ENCODE results near the gene TUBD1.
"Not testable (repeated sequence)": the region's sequence is repeated elsewhere in the genome, so short reads cannot be mapped to it uniquely, and the experiment has no call there.

Gene TUBD1

DNA sequence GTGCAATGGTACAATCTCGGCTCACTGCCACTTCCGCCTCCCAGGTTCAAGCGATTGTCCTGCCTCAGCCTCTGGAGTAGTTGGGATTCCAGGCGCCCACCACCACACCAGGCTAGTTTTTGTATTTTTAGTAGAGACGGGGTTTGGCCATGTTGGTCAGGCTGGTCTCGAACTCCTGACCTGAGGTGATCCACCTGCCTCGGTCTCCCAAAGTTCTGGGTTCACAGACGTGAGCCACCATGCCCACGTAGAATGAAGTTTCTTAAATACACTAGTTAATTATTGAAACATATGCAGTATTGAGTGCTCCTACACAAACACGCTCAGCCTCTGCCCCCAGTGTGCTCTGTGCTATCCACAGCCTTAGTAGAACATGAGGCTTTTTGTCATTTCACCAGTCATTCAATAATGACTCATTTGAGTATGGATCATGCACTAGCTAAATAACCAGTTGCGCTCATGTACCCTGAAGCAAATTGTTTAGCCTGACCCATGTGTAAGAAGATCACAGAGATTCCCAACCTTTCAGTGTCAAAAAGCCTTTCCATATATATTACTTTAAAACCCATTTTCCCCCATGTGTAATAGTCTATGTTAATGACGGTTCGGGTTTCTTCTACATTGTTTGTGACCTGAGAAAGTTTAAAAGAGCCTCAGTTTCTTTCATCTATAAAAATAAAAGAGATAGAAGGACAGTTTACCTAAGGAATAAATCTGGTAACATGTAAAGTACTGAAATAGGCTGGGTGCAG is 49.7 kb downstream of the TUBD1 start:
- peak; percentile 60 for DNase-seq

GRCh38 chr17:59841882-59842263 is 50.9 kb downstream of the TUBD1 start:
- not testable (repeated sequence) for DNase-seq

DNA sequence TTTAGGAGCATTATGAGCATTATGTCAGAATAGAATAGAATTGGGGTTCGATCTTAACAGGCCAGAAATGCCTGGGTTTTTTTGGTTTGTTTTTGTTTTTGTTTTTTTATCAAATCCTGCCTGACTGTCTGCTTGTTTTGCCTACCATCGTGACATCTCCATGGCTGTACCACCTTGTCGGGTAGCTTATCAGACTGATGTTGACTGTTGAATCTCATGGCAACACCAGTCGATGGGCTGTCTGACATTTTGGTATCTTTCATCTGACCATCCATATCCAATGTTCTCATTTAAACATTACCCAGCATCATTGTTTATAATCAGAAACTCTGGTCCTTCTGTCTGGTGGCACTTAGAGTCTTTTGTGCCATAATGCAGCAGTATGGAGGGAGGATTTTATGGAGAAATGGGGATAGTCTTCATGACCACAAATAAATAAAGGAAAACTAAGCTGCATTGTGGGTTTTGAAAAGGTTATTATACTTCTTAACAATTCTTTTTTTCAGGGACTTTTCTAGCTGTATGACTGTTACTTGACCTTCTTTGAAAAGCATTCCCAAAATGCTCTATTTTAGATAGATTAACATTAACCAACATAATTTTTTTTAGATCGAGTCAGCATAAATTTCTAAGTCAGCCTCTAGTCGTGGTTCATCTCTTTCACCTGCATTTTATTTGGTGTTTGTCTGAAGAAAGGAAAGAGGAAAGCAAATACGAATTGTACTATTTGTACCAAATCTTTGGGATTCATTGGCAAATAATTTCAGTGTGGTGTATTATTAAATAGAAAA is 51.5 kb downstream of the TUBD1 start:
- not testable (repeated sequence) for DNase-seq

DNA sequence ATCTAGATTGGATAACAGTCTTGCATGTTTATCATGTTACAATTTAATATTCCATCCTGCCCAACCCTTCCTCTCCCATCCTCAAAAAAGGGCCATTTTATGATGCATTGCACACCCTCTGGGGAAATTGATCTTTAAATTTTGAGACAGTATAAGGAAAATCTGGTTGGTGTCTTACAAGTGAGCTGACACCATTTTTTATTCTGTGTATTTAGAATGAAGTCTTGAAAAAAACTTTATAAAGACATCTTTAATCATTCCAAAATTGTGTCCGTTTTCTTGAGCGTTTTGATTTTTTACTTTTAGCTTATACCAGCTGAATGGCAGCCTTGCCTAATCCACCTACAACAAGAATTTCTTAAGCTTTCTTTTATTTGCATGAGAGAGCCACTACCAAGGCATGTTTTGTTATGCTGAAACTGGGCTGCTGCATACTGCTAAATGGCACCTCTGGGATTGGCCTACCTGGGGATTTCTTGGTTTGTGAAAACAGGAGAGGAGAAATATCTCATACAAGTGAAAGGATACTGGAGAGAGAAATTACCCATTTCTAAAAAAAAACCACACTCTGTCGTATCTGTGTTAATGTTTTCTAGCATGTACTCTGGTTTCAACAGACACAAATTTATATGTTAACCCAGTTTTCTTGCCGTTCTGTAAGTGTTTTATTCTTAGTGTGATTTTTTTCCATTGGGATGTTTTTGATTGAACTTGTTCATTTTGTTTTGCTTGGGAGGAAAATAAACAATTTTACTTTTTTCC is 52.2 kb downstream of the TUBD1 start:
- DNase-seq = no peak

DNA sequence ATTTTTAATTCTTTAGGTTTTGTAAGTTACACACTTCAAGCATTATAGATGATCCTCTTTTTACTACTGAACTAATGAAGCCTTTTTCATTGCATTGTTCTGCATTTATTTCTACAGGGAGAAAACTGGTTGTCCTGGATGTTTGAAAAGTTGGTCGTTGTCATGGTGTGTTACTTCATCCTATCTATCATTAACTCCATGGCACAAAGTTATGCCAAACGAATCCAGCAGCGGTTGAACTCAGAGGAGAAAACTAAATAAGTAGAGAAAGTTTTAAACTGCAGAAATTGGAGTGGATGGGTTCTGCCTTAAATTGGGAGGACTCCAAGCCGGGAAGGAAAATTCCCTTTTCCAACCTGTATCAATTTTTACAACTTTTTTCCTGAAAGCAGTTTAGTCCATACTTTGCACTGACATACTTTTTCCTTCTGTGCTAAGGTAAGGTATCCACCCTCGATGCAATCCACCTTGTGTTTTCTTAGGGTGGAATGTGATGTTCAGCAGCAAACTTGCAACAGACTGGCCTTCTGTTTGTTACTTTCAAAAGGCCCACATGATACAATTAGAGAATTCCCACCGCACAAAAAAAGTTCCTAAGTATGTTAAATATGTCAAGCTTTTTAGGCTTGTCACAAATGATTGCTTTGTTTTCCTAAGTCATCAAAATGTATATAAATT is 53.0 kb downstream of the TUBD1 start:
- no peak for DNase-seq

DNA sequence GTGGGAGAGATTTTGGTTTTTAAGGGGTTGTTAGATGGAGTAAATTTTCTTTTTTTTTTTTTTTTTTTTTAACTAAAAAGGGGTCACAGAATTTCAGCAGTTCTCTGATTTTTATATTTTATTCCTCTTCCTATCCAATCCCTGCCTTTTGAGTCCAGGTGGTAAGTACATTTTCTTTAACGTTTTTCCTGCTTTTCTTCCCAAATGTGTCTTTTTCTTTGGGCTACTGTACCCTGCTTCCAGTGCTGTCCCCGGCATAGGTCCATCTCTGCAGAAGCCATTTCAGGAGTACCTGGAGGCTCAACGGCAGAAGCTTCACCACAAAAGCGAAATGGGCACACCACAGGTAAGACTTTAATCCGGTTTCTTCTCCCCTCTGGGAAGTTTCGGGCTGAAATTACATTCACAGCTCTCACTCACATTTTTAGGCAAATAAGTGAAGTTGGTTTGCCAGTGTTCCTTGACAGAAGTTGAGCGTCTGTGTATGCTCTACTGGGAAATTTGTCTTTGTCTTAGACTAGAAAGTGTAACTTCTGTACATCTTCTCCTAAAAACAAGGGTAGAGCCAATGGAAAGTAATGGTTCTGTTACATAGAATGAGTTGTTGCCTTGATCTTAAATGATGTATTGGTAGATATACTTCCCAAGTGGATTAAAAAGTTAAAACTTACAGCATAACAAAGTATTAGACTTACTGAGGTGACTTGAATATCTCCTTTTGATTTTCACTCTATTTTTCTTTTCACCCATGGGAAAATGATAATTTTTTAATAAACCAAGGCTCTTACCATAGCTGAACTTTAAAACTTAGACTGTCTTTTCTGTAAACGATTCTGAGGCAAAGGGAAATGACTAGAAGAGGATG is 54.5 kb downstream of the TUBD1 start:
- DNase-seq = no peak

DNA sequence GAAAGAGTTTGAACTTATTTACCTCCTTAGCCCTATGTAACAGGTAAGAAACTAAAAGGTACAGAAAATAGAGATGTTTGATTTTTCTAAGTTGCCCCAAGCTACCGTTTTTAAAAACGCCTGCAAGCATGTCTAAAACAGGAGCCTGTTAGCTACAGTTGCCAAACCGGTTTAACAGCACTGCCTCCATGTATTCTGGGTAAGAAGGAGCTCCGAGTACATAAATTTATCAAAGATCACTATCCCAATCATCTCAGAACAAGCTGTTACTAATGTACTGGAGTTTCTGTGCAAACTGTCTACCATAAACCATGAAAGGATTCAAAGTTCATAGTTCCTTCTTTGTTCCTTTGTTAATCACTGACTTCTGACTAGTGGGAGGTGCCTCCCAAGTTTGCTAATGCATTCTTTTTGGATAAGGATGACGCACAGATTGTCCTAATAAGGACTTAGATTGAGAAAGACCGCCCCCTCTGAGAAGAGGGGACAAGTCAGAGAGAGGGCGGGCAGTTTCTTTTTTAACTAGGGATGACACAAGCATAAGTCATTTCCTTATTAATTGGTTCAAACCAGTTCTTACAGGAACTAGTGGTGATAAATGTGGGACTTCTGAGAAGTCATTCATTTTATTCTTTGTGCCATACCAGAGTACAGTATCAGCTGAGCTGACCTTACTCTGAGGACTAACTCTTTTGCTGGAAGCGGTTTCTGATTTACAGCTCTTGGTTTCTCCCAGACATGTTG is 55.3 kb downstream of the TUBD1 start:
- DNase-seq = peak; percentile 87

DNA sequence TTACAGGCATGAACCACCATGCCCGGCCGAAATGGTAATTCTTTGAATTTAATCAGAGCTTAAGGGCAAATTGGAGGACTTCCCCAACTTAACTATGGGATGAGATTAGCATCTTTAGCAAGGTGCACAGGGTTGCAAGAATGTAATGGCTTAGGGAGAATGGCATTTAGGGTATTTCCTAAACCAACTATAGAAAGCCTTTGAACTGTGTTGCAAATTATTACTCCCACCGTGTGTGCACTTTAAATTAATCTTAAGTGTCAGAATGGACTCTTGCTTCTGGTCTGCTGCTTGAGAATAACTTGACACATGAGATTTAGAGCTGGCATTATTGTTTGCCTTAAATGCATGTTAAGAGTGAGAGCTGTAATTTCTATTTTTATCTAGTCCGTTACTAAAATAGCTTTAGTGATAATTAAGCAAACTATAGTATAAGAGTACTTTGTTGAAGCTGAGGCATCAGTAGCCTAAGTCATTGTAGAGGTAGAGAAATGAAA is 59.8 kb downstream of the TUBD1 start:
- peak; percentile 72 for DNase-seq

DNA sequence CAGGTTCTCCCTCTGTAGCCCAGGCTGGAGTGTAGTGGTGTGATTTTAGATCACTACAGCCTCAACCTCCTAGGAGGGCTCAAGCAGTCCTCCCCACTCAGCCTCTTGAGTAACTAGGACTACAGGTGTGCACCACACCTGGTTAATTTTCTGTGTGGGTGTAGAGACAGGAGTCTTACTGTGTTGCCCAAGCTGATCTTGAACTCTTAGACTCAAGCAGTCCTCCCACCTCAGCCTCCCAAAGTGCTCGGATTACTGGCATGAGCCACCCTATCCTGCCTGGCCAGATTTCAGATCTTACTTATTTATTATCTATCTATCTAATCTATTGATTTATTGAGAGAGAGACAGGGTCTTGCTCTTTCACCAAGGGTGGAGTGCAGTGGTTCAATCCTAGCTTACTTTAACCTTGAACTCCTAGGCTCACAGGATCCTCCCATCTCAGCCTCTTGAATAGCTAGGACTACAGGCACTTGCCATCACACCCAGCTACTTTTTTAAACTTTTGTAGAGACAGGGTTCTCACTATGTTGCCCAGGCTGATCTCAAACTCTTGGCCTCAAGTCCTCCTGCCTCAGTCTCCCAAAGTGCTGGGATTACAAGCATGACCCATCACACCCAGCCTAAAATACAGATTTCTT is 61.8 kb downstream of the TUBD1 start:
- DNase-seq = no peak

DNA sequence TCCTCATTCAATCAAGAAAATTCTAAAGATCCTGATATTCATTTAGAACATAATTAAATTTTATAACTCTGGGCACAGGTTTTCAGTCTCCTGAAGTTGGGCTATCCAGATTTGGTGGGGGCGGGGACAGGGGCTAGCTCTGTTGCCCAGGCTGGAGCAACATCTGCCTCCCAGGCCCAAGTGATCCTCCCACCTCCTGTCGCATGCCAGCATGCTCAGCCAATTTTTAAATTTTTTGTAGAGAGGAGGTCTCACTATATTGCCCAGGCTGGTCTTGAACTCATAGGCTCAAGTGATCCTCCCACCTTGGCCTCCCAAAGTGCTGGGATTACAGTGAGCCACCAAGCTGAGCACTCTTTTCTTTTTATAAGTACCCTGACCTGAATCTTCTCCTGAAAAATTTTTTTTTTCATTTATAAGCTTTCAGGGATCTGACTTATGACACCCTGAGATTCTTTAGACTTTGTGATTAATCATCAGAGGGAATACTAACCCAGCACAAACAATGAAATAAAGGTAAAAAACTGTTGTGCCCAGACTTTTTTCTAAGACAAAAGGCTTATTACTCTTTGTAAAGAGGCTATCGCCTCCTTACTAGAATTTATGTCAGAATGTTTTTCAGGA is 62.6 kb downstream of the TUBD1 start:
- DNase-seq = peak; percentile 52

DNA sequence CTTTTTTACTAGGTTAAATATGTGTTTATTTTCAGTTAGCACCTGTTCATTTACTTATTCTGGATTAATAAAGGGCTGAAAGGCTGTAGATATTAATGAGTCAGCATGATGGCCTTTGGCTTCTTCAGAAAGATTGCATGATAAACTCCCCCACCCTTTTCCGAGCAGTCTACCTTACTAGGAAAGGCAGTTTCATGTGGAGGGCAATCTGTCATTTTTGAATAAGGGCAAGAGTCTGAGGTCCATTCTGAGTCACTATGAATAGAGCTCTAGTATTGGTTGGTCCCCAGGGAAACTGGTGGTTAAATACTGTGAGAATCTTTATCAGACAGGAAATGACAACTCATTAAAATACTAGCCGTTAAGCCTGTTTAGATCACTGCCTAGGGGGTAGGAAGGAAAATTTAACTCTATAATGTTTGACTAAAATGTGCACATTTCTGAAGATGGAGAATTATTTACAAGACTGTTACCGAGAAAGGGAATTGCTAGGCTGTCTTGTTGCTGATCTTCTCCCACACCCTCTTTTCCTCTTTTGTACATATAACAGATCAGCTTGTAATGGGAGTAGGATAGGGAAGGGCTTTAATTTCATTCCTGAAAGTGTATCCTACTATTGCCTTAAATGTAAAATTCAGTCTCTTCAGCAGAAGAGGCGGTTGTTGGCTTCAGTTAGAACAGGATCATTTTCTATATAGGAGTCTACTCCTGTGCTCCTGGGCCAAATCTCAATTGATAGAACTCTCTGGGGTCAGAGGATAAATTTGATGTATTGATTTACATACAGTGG is 63.3 kb downstream of the TUBD1 start:
- peak; percentile 92 for DNase-seq

- DNase-seq = not testable (repeated sequence)
Measured at GRCh38 chr17:59828819-59829216, 63.9 kb downstream of the TUBD1 start.

DNA sequence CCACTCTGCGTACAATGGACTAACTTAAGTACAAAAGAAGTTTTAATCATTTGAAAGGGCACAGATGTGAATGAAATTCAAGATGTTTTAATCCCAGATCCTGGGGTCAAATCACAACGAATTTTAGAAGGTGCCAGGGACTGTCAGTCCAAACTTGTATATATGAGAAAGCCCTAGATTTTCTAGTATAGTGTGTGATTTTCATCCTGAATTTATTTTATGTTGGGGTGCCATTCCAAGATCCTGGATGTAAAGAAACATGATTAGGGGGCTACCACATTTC is 64.3 kb downstream of the TUBD1 start:
- DNase-seq = no peak

DNA sequence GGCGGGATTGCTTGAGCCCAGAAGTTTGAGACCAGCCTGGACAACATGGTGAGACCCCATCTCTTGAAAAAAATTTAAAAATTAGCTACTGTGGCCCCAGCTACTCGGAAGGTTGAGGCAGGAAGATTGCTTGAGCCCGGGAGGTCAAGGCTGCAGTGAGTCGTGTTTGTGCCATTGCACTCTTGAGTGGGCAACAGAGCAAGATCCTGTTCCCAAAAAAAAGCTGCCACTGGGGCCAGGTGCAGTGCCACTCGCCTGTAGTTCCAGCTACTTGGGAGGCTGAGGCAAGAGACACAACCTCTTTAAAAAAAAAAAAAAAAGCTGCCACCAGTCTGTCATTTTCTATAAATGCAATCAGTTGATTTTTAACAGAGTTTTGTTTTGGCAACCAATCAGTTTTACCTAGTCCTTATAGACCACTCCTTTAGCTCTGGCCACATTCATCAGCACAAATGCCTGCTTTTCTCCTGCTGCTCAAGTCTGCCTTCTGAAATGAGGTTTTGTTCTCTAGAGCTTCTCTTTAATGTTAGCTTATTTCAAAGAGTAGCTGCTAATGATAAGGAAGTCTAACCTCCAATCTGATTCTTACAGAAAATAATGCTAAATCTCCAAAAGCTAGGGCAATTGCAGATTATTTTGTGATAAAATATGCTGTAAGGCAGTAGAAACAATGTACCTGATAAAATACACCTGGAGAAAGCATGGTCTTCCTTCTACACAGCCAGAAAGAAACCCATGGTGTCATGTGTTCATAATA is 64.8 kb downstream of the TUBD1 start:
- no peak for DNase-seq

DNA sequence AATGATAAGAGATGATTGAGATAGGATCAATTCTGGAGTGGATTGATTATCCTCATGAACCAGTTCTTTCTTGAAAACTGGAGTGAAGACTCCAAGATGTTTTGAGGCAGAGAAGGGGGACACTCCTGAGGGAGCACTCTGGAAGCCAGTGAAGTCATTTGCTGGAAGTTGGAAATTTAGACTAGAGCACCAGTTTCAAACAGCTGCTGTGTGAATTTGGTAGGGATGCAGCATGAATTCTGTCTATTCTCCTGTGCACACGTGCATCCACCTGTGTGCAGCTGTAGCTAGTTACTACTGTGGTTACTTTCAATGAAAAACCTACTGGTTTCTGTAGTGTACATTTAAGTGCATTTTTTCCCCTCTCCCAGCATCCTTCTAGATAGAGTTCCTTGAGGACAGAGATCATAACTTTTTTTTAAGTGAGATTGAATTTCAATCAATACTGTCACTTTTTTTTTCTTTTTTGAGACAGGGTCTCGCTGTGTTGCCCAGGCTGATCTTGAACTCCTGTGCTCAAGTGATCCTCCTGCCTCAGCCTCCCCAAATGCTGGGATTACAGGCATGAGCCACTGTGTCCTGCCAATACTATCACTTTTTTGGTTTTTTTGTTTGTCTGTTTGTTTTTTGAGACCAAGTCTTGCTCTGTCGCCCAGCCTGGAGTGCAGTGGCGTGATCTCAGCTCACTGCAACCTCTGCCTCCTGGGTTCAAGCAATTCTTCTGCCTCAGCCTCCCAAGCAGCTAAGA is 65.9 kb downstream of the TUBD1 start:
- no peak for DNase-seq

DNA sequence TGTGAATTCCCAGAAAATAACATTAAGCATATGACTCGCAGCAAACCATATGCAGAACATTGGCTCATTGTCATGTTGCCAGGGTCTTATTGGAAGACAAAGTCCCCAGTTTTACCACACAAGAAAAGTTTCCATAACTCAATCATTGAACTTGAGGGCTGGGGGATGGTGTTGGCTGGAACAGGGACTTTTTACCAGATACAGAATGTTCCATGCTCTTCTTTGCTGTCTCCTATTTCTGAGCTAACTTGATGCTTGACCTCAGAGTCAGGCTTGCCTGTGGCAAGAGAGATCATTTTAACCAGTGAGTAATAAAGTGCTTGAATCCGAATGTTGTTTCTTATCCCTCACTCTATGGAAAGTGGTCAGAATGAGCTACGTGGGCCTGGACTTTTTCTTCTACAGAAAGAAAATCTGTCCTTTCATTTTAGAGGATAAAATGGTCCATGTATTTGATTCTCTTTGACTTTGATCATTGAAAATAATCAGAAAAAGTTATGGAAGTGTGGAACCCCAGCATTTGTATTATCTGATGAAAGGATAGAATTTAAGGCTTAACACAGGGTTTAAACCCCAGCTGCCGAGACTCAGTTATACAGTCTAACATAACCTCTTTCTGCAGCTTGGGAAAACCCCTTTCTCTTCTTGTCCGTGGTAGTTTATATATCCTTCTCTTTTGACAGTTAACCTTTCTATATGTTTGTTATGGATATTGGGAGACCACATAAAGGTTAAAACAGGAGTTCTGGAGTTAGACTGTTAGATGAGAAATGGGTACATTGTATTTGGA is 67.0 kb downstream of the TUBD1 start:
- DNase-seq = peak; percentile 24

GRCh38 chr17:59815965-59816364 is 76.8 kb downstream of the TUBD1 start:
- no peak for DNase-seq

Measured in NCI-H226 (cell line).